Naive B cell (primary cell): ENCODE measurements around the gene ZNF48. TPM values are rescaled to one million over a fixed set of nuclear protein-coding genes. Genes with fewer than 3 reads are reported as not detected.

Experiments used
- ATAC-seq, 2 donors: fragments of 150-1000 bp; cut with Tn5 transposase; 2 replicates each; pipeline ENCODE4 v1.10.0; 2021; ENCODE audit warnings: low read depth in 2 of 2, mild to moderate bottlenecking in 2 of 2, moderate library complexity in 2 of 2
- DNase-seq: peaks from one replicate; pipeline ENCODE4 v3.0.0; 2022
- H3K27ac Mint-ChIP-seq, 6 donors: one replicate each; pipeline ENCODE4 v1.8.0; 2020 to 2022; ENCODE audit warnings: mild to moderate bottlenecking in 6 of 6, mixed read lengths in 6 of 6, moderate library complexity in 5 of 6, inconsistent platforms in 2 of 6
- H3K27me3 Mint-ChIP-seq, 3 donors: one replicate each; pipeline ENCODE4 v1.8.0; 2021 to 2022; ENCODE audit warnings: mixed read lengths in 3 of 3, mild to moderate bottlenecking in 1 of 3
- H3K36me3 Mint-ChIP-seq, 2 donors: one replicate each; pipeline ENCODE4 v1.8.0; 2020 to 2022; ENCODE audit warnings: mixed read lengths in 2 of 2, inconsistent platforms in 1 of 2, mild to moderate bottlenecking in 1 of 2
- H3K4me1 Mint-ChIP-seq, 3 donors: one replicate each; pipeline ENCODE4 v1.8.0; 2020 to 2022; ENCODE audit warnings: mixed read lengths in 3 of 3, inconsistent platforms in 1 of 3, mild to moderate bottlenecking in 1 of 3, moderate library complexity in 1 of 3
- H3K4me3 Mint-ChIP-seq, 8 donors: one replicate each; pipeline ENCODE4 v1.8.0; 2020 to 2022; ENCODE audit warnings: mild to moderate bottlenecking in 8 of 8, mixed read lengths in 8 of 8, moderate library complexity in 8 of 8, inconsistent platforms in 2 of 8
- H3K9me3 Mint-ChIP-seq, 7 donors: one replicate each; pipeline ENCODE4 v1.8.0; 2020 to 2022; ENCODE audit warnings: mixed read lengths in 7 of 7, mild to moderate bottlenecking in 5 of 7, inconsistent platforms in 2 of 7, moderate library complexity in 1 of 7
- polyA plus RNA-seq, 6 donors: library from polyadenylated mRNA; unstranded; fragments of 300-500 nt; fragmentation: Illumina TruSeq; gene quantifications; one replicate each; pipeline ENCODE4 v1.2.3, GENCODE V29; 2021; ENCODE audit warnings: low read depth in 6 of 6

ZNF48 gene
- polyA plus RNA-seq, 6 donors from 2014 or later = 3.4 to 9.9 (median 7.0) TPM

- peak overlapping the region; percentile 30 to 87 (median 75) for H3K4me3 Mint-ChIP-seq
- H3K36me3 Mint-ChIP-seq = peaks cover 0 to 6% of the 10 kb centered on the region in 2 donors
- H3K9me3 Mint-ChIP-seq = no peaks in the 10 kb centered on the region
- DNase-seq (peak; percentile 90), ATAC-seq (peak; percentile 62 to 67)
- peaks cover 18 to 32% (median 25%) of the 10 kb centered on the region in 3 donors for H3K4me1 Mint-ChIP-seq
- H3K27me3 Mint-ChIP-seq = no peaks in the 10 kb centered on the region
- peak overlapping the region in 5 of 6 donors; percentile 28 to 87 (median 76) for H3K27ac Mint-ChIP-seq
Measured at GRCh38 chr16:30409125-30410060, 14.2 kb downstream of the ZNF48 start.

DNA sequence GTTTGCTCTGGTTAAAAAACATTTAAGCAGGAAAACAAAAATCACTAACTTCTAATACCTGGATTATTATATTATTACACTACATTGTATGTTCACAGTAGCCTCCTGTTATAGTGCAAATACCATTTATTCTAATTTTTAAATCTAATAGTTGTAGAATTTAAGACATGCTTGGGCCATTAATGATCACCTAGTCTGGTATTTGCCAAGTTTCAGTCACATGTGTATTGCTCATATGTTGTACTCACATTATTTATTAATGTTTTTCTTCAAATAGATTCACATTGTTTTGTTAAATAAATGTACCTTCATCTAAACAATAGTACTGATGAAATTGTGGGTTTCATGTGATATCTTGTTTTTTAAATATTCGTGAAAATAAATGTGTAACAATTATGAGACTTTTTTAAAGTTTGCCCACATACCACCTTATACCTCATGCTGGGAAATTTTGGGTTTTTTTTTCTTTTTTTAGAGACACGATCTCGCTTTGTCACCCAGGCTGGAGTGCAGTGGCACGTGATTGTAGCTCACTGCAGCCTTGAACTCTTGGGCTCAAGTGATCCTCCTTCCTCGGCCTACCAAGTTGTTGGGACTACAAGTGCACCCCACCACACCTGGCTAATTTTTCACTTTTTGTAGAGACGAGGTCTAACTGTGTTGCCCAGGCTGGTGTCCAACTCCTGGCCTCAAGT is 18.0 kb downstream of the ZNF48 start:
- H3K27ac Mint-ChIP-seq = peak overlapping the region in 2 of 6 donors; percentile 42 to 83

GRCh38 chr16:30414159-30414558 is 18.9 kb downstream of the ZNF48 start:
- no peaks in the 10 kb centered on the region for H3K9me3 Mint-ChIP-seq
- no peak for DNase-seq
- H3K4me3 Mint-ChIP-seq = no peak overlapping the region
- peaks cover 0 to 6% of the 10 kb centered on the region in 2 donors for H3K36me3 Mint-ChIP-seq
- no peak overlapping the region for H3K27ac Mint-ChIP-seq
- ATAC-seq = no peak
- H3K4me1 Mint-ChIP-seq = peaks cover 8 to 34% (median 12%) of the 10 kb centered on the region in 3 donors
- no peaks in the 10 kb centered on the region for H3K27me3 Mint-ChIP-seq

More for the DNA sequence above, 18.0 kb downstream of the ZNF48 start:
- H3K27me3 Mint-ChIP-seq = no peaks in the 10 kb centered on the region
- H3K9me3 Mint-ChIP-seq = no peaks in the 10 kb centered on the region
- ATAC-seq = no peak
- H3K36me3 Mint-ChIP-seq = peaks cover 0 to 6% of the 10 kb centered on the region in 2 donors
- H3K4me3 Mint-ChIP-seq = peak overlapping the region in 1 of 8 donors; percentile 18
- peaks cover 14 to 34% (median 21%) of the 10 kb centered on the region in 3 donors for H3K4me1 Mint-ChIP-seq
- DNase-seq = no peak

- H3K36me3 Mint-ChIP-seq = peaks cover 0 to 17% of the 10 kb centered on the region in 2 donors
- no peaks in the 10 kb centered on the region for H3K27me3 Mint-ChIP-seq
- H3K9me3 Mint-ChIP-seq = no peaks in the 10 kb centered on the region
- peaks cover 4 to 26% (median 16%) of the 10 kb centered on the region in 3 donors for H3K4me1 Mint-ChIP-seq
- no peak for ATAC-seq
- peak overlapping the region in 1 of 6 donors; percentile 54 for H3K27ac Mint-ChIP-seq
- H3K4me3 Mint-ChIP-seq = peak overlapping the region in 4 of 8 donors; percentile 11 to 79 (median 62)
- no peak for DNase-seq
Measured at GRCh38 chr16:30416047-30416603, 20.9 kb downstream of the ZNF48 start.

DNA sequence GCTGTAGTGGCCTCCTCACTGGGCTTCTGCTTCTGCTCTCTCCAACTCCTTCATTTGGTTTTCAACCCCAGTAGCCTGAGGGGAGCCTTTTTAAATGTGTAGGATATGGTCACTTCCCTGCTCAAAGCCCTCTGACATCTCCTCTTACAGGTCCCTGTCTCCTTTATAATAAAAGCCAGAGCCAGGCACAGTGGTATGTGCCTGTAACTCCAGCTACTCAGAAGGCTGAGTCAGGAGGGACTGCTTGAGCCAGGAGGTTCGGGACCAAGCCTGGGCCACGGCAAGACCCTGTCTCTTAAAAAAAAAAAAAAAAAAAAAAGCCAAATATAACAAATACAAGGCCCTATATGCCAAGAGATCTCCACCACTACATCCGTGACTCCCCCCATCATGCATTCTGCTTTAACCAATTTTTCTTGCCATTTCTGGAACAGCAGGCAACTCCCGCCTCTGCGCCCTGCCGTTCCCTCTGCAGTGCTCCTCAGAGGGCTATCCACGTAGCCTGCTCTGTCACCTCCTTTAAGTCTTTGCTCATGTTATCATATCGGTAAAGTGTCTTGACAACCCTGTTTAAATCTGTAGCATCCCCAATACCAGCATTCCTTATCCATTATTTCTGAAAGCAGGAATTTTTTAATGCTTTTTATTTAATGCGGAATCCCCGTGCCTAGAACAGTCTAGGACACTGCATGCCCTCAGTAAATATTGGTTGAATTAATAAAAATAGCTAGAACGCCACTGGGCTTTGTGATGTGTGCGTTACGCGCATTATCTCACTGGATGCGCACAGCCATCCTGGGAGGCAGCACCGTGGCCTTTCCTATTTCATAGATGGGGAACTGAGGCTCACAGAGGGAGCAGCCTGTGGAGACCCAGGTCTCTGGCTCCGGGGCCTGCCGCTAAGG is 21.7 kb downstream of the ZNF48 start:
- Mint-ChIP-seq H3K27ac (peak overlapping the region in 3 of 6 donors; percentile 13 to 78 (median 75)), H3K27me3 (no peaks in the 10 kb centered on the region), H3K9me3 (no peaks in the 10 kb centered on the region), H3K36me3 (peaks cover 0 to 19% of the 10 kb centered on the region in 2 donors), H3K4me1 (peaks cover 4 to 26% (median 16%) of the 10 kb centered on the region in 3 donors), H3K4me3 (peak overlapping the region; percentile 33 to 86 (median 70))
- DNase-seq (no peak), ATAC-seq (no peak)

GRCh38 chr16:30417529-30418349 is 22.5 kb downstream of the ZNF48 start:
- peak overlapping the region; percentile 30 to 84 (median 74) for H3K4me3 Mint-ChIP-seq
- H3K27me3 Mint-ChIP-seq = no peaks in the 10 kb centered on the region
- peaks cover 0 to 14% of the 10 kb centered on the region in 2 donors for H3K36me3 Mint-ChIP-seq
- peaks cover 4 to 26% (median 16%) of the 10 kb centered on the region in 3 donors for H3K4me1 Mint-ChIP-seq
- ATAC-seq = peak; percentile 88 to 90
- peak; percentile 83 for DNase-seq
- H3K9me3 Mint-ChIP-seq = no peaks in the 10 kb centered on the region
- H3K27ac Mint-ChIP-seq = peak overlapping the region in 2 of 6 donors; percentile 20 to 88

GRCh38 chr16:30418350-30419181 is 23.3 kb downstream of the ZNF48 start:
- Mint-ChIP-seq H3K36me3 (peaks cover 0 to 14% of the 10 kb centered on the region in 2 donors), H3K27ac (peak overlapping the region in 5 of 6 donors; percentile 20 to 88 (median 75)), H3K9me3 (no peaks in the 10 kb centered on the region), H3K27me3 (no peaks in the 10 kb centered on the region), H3K4me1 (peaks cover 4 to 26% (median 16%) of the 10 kb centered on the region in 3 donors), H3K4me3 (peak overlapping the region; percentile 52 to 77 (median 73))
- no peak for DNase-seq
- ATAC-seq = no peak

- H3K4me3 Mint-ChIP-seq = peak overlapping the region in 1 of 8 donors; percentile 61
- H3K27me3 Mint-ChIP-seq = no peaks in the 10 kb centered on the region
- peaks cover 8 to 24% (median 21%) of the 10 kb centered on the region in 3 donors for H3K4me1 Mint-ChIP-seq
- H3K9me3 Mint-ChIP-seq = no peaks in the 10 kb centered on the region
- H3K36me3 Mint-ChIP-seq = peaks cover 0 to 14% of the 10 kb centered on the region in 2 donors
- DNase-seq (no peak), ATAC-seq (no peak)
- peak overlapping the region in 3 of 6 donors; percentile 23 to 51 (median 26) for H3K27ac Mint-ChIP-seq
Measured at GRCh38 chr16:30421010-30421409, 25.8 kb downstream of the ZNF48 start.

GRCh38 chr16:30428055-30428454 is 32.8 kb downstream of the ZNF48 start:
- ATAC-seq = no peak
- no peaks in the 10 kb centered on the region for H3K27me3 Mint-ChIP-seq
- H3K4me1 Mint-ChIP-seq = peaks cover 5 to 15% (median 9%) of the 10 kb centered on the region in 3 donors
- H3K4me3 Mint-ChIP-seq = peak overlapping the region in 5 of 8 donors; percentile 0 to 78 (median 58)
- H3K36me3 Mint-ChIP-seq = peaks cover 5 to 8% of the 10 kb centered on the region in 2 donors
- no peak for DNase-seq
- H3K27ac Mint-ChIP-seq = peak overlapping the region in 3 of 6 donors; percentile 67 to 92 (median 67)
- H3K9me3 Mint-ChIP-seq = no peaks in the 10 kb centered on the region

DNA sequence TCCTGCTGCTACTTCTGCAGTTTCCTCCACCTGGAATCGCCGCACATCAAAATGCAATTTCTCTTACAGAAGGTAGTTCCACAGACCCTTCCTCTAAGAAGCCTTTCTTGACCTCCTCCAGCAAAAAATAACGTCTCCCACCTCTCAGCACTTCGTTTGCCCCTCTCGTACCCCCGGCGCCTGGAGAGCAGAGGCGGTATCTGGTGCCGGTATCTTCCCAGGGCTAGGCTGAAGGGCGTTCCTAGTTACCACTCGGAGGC is 34.1 kb downstream of the ZNF48 start:
- DNase-seq (no peak), ATAC-seq (no peak)
- Mint-ChIP-seq H3K27ac (peak overlapping the region in 1 of 6 donors; percentile 14), H3K4me3 (no peak overlapping the region), H3K27me3 (no peaks in the 10 kb centered on the region), H3K36me3 (peaks cover 5 to 8% of the 10 kb centered on the region in 2 donors), H3K9me3 (no peaks in the 10 kb centered on the region), H3K4me1 (peaks cover 5 to 15% (median 9%) of the 10 kb centered on the region in 3 donors)
